HepG2 (cell line): ENCODE results near the gene DCTN3. TPM values are rescaled to one million over a fixed set of nuclear protein-coding genes. Genes with fewer than 3 reads are reported as not detected.

Experiments
- ARNTL ChIP-seq: sonication (generic); formaldehyde crosslinking; IDR thresholded peaks from 2 replicates; pipeline ENCODE4 v1.4.0; 2020; ENCODE audit warnings: mild to moderate bottlenecking, missing genetic modification reagents
- BHLHE40 ChIP-seq: IDR thresholded peaks from 2 replicates; pipeline ENCODE4 v1.6.1; 2011; ENCODE audit warnings: low read length, improper control_type of control experiment
- CENPT ChIP-seq: sonication (generic); formaldehyde crosslinking; IDR thresholded peaks from 2 replicates; pipeline ENCODE4 v1.8.0; 2022; ENCODE audit warnings: low read depth, mild to moderate bottlenecking, moderate library complexity, missing genetic modification reagents
- GLI4 ChIP-seq: sonication (generic); formaldehyde crosslinking; IDR thresholded peaks from 2 replicates; pipeline ENCODE4 v1.5.1; 2020; ENCODE audit warnings: missing genetic modification reagents, mild to moderate bottlenecking, moderate library complexity, borderline replicate concordance
- IRF2 ChIP-seq: IDR thresholded peaks from 2 replicates; pipeline ENCODE4 v1.6.1; 2018; ENCODE audit warnings: missing genetic modification reagents, missing compliant biosample characterization
- NCOR1 ChIP-seq: fragments of 200-600 bp; sonication (generic); IDR thresholded peaks from 2 replicates; pipeline ENCODE4 v1.7.0; 2017; ENCODE audit warnings: antibody characterized with exemption, low read length, borderline replicate concordance
- NFYB ChIP-seq: sonication (generic); formaldehyde crosslinking; IDR thresholded peaks from 2 replicates; pipeline ENCODE4 v1.4.0; 2020; ENCODE audit warnings: missing genetic modification reagents
- PRMT3 ChIP-seq: sonication (generic); formaldehyde crosslinking; IDR thresholded peaks from 2 replicates; pipeline ENCODE4 v1.8.1; 2022; ENCODE audit warnings: low read depth, mild to moderate bottlenecking, moderate library complexity, missing genetic modification reagents, borderline replicate concordance
- REPIN1 ChIP-seq: sonication (generic); formaldehyde crosslinking; IDR thresholded peaks from 2 replicates; pipeline ENCODE4 v1.8.0; 2022; ENCODE audit warnings: missing genetic modification reagents, low read depth, mild to moderate bottlenecking, borderline replicate concordance
- SOX5 ChIP-seq: IDR thresholded peaks from 2 replicates; pipeline ENCODE4 v1.6.1; 2016; ENCODE audit warnings: borderline replicate concordance
- SRY ChIP-seq: sonication (generic); formaldehyde crosslinking; IDR thresholded peaks from 2 replicates; pipeline ENCODE4 v1.8.0; 2022; ENCODE audit warnings: mild to moderate bottlenecking, missing genetic modification reagents
- THAP9 ChIP-seq: sonication (generic); formaldehyde crosslinking; IDR thresholded peaks from 2 replicates; pipeline ENCODE4; 2020; ENCODE audit warnings: missing genetic modification reagents, mild to moderate bottlenecking, borderline replicate concordance
- ZBTB38 ChIP-seq: sonication (generic); formaldehyde crosslinking; IDR thresholded peaks from 2 replicates; pipeline ENCODE4 v1.5.1; 2020; ENCODE audit warnings: mild to moderate bottlenecking, missing genetic modification reagents
- ZBTB44 ChIP-seq: sonication (generic); formaldehyde crosslinking; IDR thresholded peaks from 2 replicates; pipeline ENCODE4 v1.4.0; 2020; ENCODE audit warnings: missing genetic modification reagents
- ZFP82 ChIP-seq: sonication (generic); formaldehyde crosslinking; IDR thresholded peaks from 2 replicates; pipeline ENCODE4 v1.5.1; 2020; ENCODE audit warnings: mild to moderate bottlenecking, missing genetic modification reagents, borderline replicate concordance
- ZMAT3 ChIP-seq: sonication (generic); formaldehyde crosslinking; conservative IDR thresholded peaks from 2 replicates; pipeline ENCODE4 v1.7.0; 2021; ENCODE audit warnings: missing genetic modification reagents
- ZNF33B ChIP-seq: sonication (generic); formaldehyde crosslinking; IDR thresholded peaks from 2 replicates; pipeline ENCODE4 v1.5.1; 2020; ENCODE audit warnings: mild to moderate bottlenecking, missing genetic modification reagents
- ZNF563 ChIP-seq: sonication (generic); formaldehyde crosslinking; IDR thresholded peaks from 2 replicates; pipeline ENCODE4 v1.8.0; 2022; ENCODE audit warnings: mild to moderate bottlenecking, moderate library complexity, missing genetic modification reagents
- ZNF569 ChIP-seq: sonication (generic); formaldehyde crosslinking; IDR thresholded peaks from 2 replicates; pipeline ENCODE4 v1.5.0; 2020; ENCODE audit warnings: mild to moderate bottlenecking, missing genetic modification reagents, moderate library complexity, borderline replicate concordance
- ZNF710 ChIP-seq: sonication (generic); formaldehyde crosslinking; IDR thresholded peaks from 2 replicates; pipeline ENCODE4 v1.5.0; 2020; ENCODE audit warnings: mild to moderate bottlenecking, missing genetic modification reagents, borderline replicate concordance
- polyA plus RNA-seq, 8 experiments: library from polyadenylated mRNA; depleted of rRNA in 3 of 8; stranded (reverse) in 7 of 8; unstranded in 1 of 8; fragments of >200 nt; fragmentation: Illumina TruSeq in 4 of 8; extraction: Trizol in 4 of 8; gene quantifications; 2 replicates each; pipeline versions ENCODE4 v1.2.1 to v1.2.3, GENCODE V29; 2011 to 2016; ENCODE audit warnings: low read depth in 4 of 8, missing spikeins in 1 of 8, mixed read lengths in 1 of 8; ENCODE audit not compliant: insufficient read depth in 1 of 8
- total RNA-seq, 5 experiments: library from RNA; depleted of rRNA; stranded (reverse); fragments of >200 nt; fragmentation: Illumina TruSeq; extraction: Trizol; gene quantifications; 2 replicates each; pipeline ENCODE4 v1.2.3, GENCODE V29; 2016; ENCODE audit warnings: low read depth in 1 of 5
- TF ChIP-seq, protein P1 (sequence below): IDR thresholded peaks from 2 replicates; pipeline ENCODE4 v1.6.1; 2016

Gene DCTN3
- total and polyA plus RNA-seq, 2 of the 13 experiments (the other 11 are each of a cell fraction or from before 2014, with no cell fraction given) = 27.4 to 34.5 TPM

- TF ChIP-seq SOX5 (CRISPR knock-in tag) (0 out of 2 replicates have a peak, but pooled peaks have one; percentile 31), ZNF33B (peak; percentile 92), ZNF569 (peak; percentile 92), THAP9 (0 out of 2 replicates have a peak, but pooled peaks have one; percentile 16), NFYB (CRISPR knock-in tag) (peak; percentile 89), ZBTB38 (CRISPR knock-in tag) (peak; percentile 62; the same call in 1 of the 2 replicates), ARNTL (CRISPR knock-in tag) (peak; percentile 51), GLI4 (CRISPR knock-in tag) (peak; percentile 50; the same call in 1 of the 2 replicates), ZMAT3 (peak; percentile 80), BHLHE40 (peak; percentile 90), REPIN1 (CRISPR knock-in tag) (peak; percentile 87), SRY (CRISPR knock-in tag) (peak; percentile 73), ZNF710 (CRISPR knock-in tag) (0 out of 2 replicates have a peak, but pooled peaks have one; percentile 60), NCOR1 (no peak), CENPT (CRISPR knock-in tag) (0 out of 2 replicates have a peak, but pooled peaks have one; percentile 13), ZNF563 (CRISPR knock-in tag) (peak; percentile 7; the same call in 1 of the 2 replicates), ZFP82 (peak; percentile 81; the same call in 1 of the 2 replicates), IRF2 (CRISPR knock-in tag) (peak; percentile 54), ZBTB44 (CRISPR knock-in tag) (no peak), PRMT3 (CRISPR knock-in tag) (peak; percentile 56; the same call in 1 of the 2 replicates)
- TF ChIP-seq, protein P1, sequence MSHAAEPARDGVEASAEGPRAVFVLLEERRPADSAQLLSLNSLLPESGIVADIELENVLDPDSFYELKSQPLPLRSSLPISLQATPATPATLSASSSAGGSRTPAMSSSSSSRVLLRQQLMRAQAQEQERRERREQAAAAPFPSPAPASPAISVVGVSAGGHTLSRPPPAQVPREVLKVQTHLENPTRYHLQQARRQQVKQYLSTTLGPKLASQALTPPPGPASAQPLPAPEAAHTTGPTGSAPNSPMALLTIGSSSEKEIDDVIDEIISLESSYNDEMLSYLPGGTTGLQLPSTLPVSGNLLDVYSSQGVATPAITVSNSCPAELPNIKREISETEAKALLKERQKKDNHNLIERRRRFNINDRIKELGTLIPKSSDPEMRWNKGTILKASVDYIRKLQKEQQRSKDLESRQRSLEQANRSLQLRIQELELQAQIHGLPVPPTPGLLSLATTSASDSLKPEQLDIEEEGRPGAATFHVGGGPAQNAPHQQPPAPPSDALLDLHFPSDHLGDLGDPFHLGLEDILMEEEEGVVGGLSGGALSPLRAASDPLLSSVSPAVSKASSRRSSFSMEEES (CRISPR knock-in tag) = peak; percentile 57
These were observed 17.3 kb upstream of the DCTN3 start, which contains the start of gene SIGMAR1 (continued) for GRCh38 chr9:34637356-34638137.
